NT2/D1 (cell line): ENCODE measurements around the gene NRCAM.

Source experiments
- SUZ12 ChIP-seq: IDR thresholded peaks from 2 replicates; pipeline ENCODE4 v1.6.1; 2011; ENCODE audit not compliant: insufficient read length, insufficient read depth; ENCODE audit errors: extremely low read depth
- ZNF274 ChIP-seq: IDR thresholded peaks from 2 replicates; pipeline ENCODE4 v1.6.1; 2011; ENCODE audit warnings: mild to moderate bottlenecking, low read depth, low read length

- no peak for TF ChIP-seq ZNF274
- no peak for TF ChIP-seq SUZ12
Measured at GRCh38 chr7:108460964-108461363, 4.7 kb upstream of the NRCAM start.
